ENCODE measurements around the gene LPIN1. TPM values are rescaled to one million over a fixed set of nuclear protein-coding genes. Genes with fewer than 3 reads are reported as not detected.

LPIN1 gene
- total RNA-seq, 4 donors from 2014 or later = 19.0 to 52.3 (median 30.5) TPM

DNA sequence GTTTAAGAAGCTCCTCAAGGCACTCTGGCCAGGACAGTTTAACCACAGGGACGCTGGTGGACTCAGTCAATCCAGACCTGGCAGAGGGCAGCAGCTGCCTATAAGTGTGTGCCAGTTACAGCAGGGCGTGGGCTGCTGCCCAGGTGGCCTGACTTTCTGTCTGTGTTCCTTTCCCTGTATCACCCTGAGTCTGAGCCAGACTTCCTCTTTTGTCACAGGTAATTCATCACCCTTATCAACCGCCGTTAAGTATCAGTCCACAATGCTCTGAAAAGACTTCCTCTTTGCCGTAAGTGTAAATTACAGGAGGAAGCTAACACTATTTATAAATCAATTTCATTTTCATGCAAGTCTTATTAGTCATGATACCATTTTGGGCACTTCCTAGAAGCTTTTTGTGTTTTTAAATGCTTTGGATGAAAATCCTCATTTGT is 7.0 kb downstream of the LPIN1 start:
- intact Hi-C loops (cut with DNase I; ENCODE audit: low total_unique reads) = no loop called here
- Histone ChIP-seq H3K27me3 (no peaks in the 10 kb centered on the region), H3K36me3 (no peaks in the 10 kb centered on the region), H3K27ac (peak overlapping the region; percentile 32 to 70), H3K9me3 (no peaks in the 10 kb centered on the region), H3K4me1 (peaks cover 0 to 21% of the 10 kb centered on the region in 2 donors), H3K4me3 (no peak overlapping the region)
- TF ChIP-seq, protein P1, sequence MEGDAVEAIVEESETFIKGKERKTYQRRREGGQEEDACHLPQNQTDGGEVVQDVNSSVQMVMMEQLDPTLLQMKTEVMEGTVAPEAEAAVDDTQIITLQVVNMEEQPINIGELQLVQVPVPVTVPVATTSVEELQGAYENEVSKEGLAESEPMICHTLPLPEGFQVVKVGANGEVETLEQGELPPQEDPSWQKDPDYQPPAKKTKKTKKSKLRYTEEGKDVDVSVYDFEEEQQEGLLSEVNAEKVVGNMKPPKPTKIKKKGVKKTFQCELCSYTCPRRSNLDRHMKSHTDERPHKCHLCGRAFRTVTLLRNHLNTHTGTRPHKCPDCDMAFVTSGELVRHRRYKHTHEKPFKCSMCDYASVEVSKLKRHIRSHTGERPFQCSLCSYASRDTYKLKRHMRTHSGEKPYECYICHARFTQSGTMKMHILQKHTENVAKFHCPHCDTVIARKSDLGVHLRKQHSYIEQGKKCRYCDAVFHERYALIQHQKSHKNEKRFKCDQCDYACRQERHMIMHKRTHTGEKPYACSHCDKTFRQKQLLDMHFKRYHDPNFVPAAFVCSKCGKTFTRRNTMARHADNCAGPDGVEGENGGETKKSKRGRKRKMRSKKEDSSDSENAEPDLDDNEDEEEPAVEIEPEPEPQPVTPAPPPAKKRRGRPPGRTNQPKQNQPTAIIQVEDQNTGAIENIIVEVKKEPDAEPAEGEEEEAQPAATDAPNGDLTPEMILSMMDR (IDR thresholded peaks at IDR 0.05) = no peak
- no peak for TF ChIP-seq POLR2A (IDR thresholded peaks at IDR 0.05)
- no peak for DNase-seq

DNA sequence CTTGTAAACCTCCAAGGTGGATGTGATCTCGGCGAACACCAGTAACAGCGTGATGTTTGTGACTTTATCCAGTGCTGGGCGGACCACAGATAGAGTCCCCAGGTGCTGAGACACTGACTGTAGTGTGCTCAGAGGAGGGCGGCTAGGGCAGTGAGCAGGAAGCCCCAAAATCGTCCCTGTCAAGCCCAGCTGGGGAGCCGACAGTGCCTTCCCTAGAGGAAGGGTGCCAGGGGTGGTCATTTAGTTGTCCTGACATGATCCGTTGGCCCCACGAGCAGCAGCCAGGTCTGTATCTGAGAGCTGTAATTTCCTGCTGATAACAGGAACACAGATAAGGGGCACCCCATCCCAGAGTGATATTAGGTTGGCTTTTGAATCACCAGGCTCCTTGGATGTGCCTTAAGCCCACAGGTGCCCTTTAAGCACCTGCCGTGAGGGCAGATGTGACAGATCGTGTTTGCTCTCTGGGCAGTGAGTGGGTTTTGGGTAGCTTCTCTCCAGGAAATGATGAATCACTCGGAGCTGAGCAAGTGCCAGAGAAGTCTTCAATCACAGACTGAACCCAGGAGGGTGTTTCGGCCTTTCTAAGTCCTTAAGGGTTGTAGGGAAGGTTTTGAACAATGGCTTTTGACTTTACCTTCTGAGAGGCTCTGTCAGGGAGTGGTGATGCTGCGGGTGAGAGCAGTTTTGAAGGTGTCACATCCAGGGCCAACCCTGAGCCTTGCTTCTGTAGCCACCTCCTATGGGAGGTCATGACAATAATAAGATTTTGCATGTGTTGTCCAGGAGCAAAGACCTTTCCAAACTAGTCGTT is 7.7 kb downstream of the LPIN1 start:
- no peak for TF ChIP-seq POLR2A (IDR thresholded peaks at IDR 0.05)
- TF ChIP-seq, protein P1 (IDR thresholded peaks at IDR 0.05) = no peak
- Histone ChIP-seq H3K4me1 (peaks cover 0 to 21% of the 10 kb centered on the region in 2 donors), H3K4me3 (no peak overlapping the region), H3K9me3 (no peaks in the 10 kb centered on the region), H3K36me3 (no peaks in the 10 kb centered on the region), H3K27ac (peak overlapping the region; percentile 32 to 70), H3K27me3 (no peaks in the 10 kb centered on the region)
- DNase-seq = peak in 1 of 2 donors; percentile 62
- intact Hi-C loops (cut with DNase I; ENCODE audit: low total_unique reads) = no loop called here

DNA sequence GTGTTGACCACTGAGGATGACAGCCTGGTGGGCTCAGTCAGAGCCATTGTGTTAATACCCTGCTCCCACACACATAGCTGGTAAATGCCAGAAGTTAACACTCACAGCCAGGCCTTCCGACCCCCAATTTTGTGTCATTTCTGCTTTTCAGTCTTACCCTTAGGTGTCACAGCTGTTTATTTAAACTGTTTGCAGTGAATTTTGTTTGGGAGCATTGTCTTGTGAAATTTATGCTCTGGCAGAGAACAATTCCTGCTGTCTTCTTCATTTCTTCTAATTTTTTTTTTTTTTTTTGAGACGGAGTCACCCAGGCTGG is 8.2 kb downstream of the LPIN1 start:
- Histone ChIP-seq H3K4me1 (peaks cover 0 to 21% of the 10 kb centered on the region in 2 donors), H3K4me3 (no peak overlapping the region), H3K27ac (no peak overlapping the region), H3K9me3 (no peaks in the 10 kb centered on the region), H3K27me3 (no peaks in the 10 kb centered on the region), H3K36me3 (no peaks in the 10 kb centered on the region)
- no peak for DNase-seq
- TF ChIP-seq, protein P1 (IDR thresholded peaks at IDR 0.05) = no peak
- no peak for TF ChIP-seq POLR2A (IDR thresholded peaks at IDR 0.05)
- intact Hi-C loops (cut with DNase I; ENCODE audit: low total_unique reads) = no loop called here

DNA sequence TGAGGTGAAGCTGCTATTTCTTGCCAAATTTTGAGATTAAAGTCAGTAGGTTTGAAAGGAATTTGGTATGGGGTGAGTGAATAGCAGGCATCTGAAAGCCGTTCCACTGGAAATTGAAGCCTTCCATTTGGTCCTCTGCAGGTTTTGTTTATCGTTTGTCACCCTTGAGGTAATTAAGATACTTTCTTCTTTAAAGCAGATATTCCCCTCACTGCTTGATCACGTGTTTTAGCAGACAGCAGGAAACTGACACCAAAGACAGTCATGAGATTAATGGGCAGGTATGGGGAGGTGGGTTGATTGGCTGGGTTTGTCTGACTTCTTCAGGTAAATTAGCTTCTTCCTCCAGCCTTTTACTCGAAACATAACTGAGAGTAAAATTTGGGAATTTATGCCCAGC is 10.7 kb downstream of the LPIN1 start:
- H3K9me3 ChIP-seq = no peaks in the 10 kb centered on the region
- H3K4me3 ChIP-seq = no peak overlapping the region
- no peak overlapping the region for H3K27ac ChIP-seq
- H3K36me3 ChIP-seq = no peaks in the 10 kb centered on the region
- H3K27me3 ChIP-seq = no peaks in the 10 kb centered on the region
- TF ChIP-seq, protein P1 (IDR thresholded peaks at IDR 0.05) = no peak
- no peak for TF ChIP-seq POLR2A (IDR thresholded peaks at IDR 0.05)
- no peak for DNase-seq
- intact Hi-C loops (cut with DNase I; ENCODE audit: low total_unique reads) = no loop called here
- peaks cover 0 to 15% of the 10 kb centered on the region in 2 donors for H3K4me1 ChIP-seq

DNA sequence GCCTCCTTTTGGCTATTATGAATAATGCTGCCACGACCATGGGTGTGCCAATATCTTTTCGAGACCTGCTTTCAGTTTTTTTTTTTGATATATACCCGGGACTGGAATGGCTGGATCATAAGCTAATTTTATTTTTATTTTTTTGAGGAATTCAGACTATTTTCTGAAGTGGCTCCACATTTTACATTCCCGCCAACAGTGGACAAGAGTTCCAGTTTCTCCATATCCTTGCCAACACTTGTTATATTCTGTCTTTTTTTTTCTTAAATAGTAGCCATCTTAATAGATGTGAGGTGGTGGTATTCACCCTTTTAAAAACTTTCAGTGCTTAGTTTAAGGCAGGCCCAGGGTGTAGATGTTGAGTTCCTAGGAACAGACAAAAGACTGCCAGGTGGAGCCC is 11.8 kb downstream of the LPIN1 start:
- TF ChIP-seq, protein P1 (IDR thresholded peaks at IDR 0.05) = no peak
- no peak for TF ChIP-seq POLR2A (IDR thresholded peaks at IDR 0.05)
- no peaks in the 10 kb centered on the region for H3K27me3 ChIP-seq
- no peak for DNase-seq
- no peak overlapping the region for H3K27ac ChIP-seq
- no peaks in the 10 kb centered on the region for H3K9me3 ChIP-seq
- H3K36me3 ChIP-seq = no peaks in the 10 kb centered on the region
- no peak overlapping the region for H3K4me3 ChIP-seq
- H3K4me1 ChIP-seq = peaks cover 0 to 15% of the 10 kb centered on the region in 2 donors
- intact Hi-C loops (cut with DNase I; ENCODE audit: low total_unique reads) = no loop called here
